K562 (cell line): ENCODE results near the gene ASB6. TPM values are rescaled to one million over a fixed set of nuclear protein-coding genes. Genes with fewer than 3 reads are reported as not detected.
A peak's percentile ranks its signal among the peaks of the same experiment; 100 is the strongest.

ENCODE experiments used
- ATAC-seq: fragments of 200-7000 bp; cut with Tn5 transposase; 3 replicates; pipeline ENCODE4 v1.9.1; 2020; ENCODE audit warnings: moderate library complexity
- BruUV-seq: library from RNA; stranded (reverse); fragments of 400-500 nt; replicated peaks from 2 replicates; lab custom pipeline; 2021; lab: Mats Ljungman, UMichigan
- CTCF ChIA-PET: fragments of 300-600 bp; formaldehyde crosslinking; extraction: SDS; loops from one replicate; lab custom pipeline; 2021; ENCODE audit warnings: low intra/inter-chr PET ratio; lab: Yijun Ruan, JAX
- POLR2A ChIA-PET: fragments of 300-600, 350-650 bp; sonication (Branson Sonifier 250); formaldehyde crosslinking; extraction: SDS; loops from one replicate; lab custom pipeline; 2021; ENCODE audit warnings: antibody characterized with exemption, inconsistent platforms; lab: Yijun Ruan, JAX
- DNase-seq, 4 experiments: peaks; one replicate each; pipeline versions ENCODE4 v3.0.0 to v3.0.0-alpha.2; 2011 to 2018; ENCODE audit warnings: low spot score in 3 of 4, mixed read lengths in 3 of 4; ENCODE audit errors: extremely low read depth in 1 of 4
- FAIRE-seq: peaks from 2 replicates; lab custom pipeline; 2011; peaks lifted over from hg19 to GRCh38; lab: Jason Lieb, UNC
- H2AFZ ChIP-seq: 2 replicates; pipeline ENCODE4 v1.6.0; 2011; ENCODE audit warnings: low read depth, low read length, control low read depth, inconsistent platforms
- H3K27ac ChIP-seq: fragments of 200-600 bp; 3 replicates; pipeline ENCODE4 v1.8.0; 2011; ENCODE audit warnings: low read depth, mild to moderate bottlenecking, control low read depth, inconsistent platforms, low read length, moderate library complexity, mixed read lengths; ENCODE audit errors: extremely low read depth
- H3K27me3 ChIP-seq, 2 experiments: fragments of 300-600 bp in 1 of 2; 2 replicates in 1 of 2; 3 replicates in 1 of 2; pipeline versions ENCODE4 v1.6.0 to v1.8.0; 2011; ENCODE audit warnings: inconsistent platforms in 2 of 2, low read length in 2 of 2, mild to moderate bottlenecking in 1 of 2, mixed read lengths in 1 of 2, moderate library complexity in 1 of 2; ENCODE audit not compliant: control insufficient read depth in 2 of 2, insufficient read depth in 2 of 2
- H3K36me3 ChIP-seq: fragments of 300-600 bp; 3 replicates; pipeline ENCODE4 v1.8.0; 2011; ENCODE audit warnings: mild to moderate bottlenecking, low read length, inconsistent platforms; ENCODE audit not compliant: control insufficient read depth, insufficient read depth
- H3K4me1 ChIP-seq, 2 experiments: fragments of 200-600 bp in 1 of 2; replicated peaks in 1 of 2; 2 replicates in 1 of 2; 3 replicates in 1 of 2; pipeline versions ENCODE4 v1.5.1 to v1.8.0; 2011; ENCODE audit warnings: inconsistent platforms in 2 of 2, low read length in 2 of 2, mild to moderate bottlenecking in 1 of 2, mixed read lengths in 1 of 2, moderate library complexity in 1 of 2; ENCODE audit not compliant: control insufficient read depth in 2 of 2, insufficient read depth in 2 of 2
- H3K4me2 ChIP-seq: 2 replicates; pipeline ENCODE4 v1.6.1; 2011; ENCODE audit warnings: low read length, control low read depth, inconsistent platforms, mixed read lengths; ENCODE audit not compliant: insufficient read depth
- H3K4me3 ChIP-seq: fragments of 200-600 bp; sonication (generic), shearing (Covaris generic); 2 replicates; pipeline ENCODE4 v1.5.1; 2016; ENCODE audit warnings: control low read depth, inconsistent platforms
- H3K79me2 ChIP-seq: fragments of 200-600 bp; 3 replicates; pipeline ENCODE4 v1.8.0; 2011; ENCODE audit warnings: low read length, inconsistent platforms; ENCODE audit not compliant: control insufficient read depth, insufficient read depth
- H3K9ac ChIP-seq, 2 experiments: 2 replicates each; pipeline versions ENCODE4 v1.6.0 to v1.6.1; 2011; ENCODE audit warnings: low read depth in 2 of 2, low read length in 2 of 2, control low read depth in 1 of 2, inconsistent platforms in 1 of 2, mild to moderate bottlenecking in 1 of 2, mixed read lengths in 1 of 2; ENCODE audit not compliant: insufficient read depth in 1 of 2
- H3K9me1 ChIP-seq: one replicate; pipeline ENCODE4 v1.6.0; 2011; ENCODE audit warnings: inconsistent platforms, mild to moderate bottlenecking, low read length, moderate library complexity; ENCODE audit not compliant: control insufficient read depth, insufficient read depth
- H3K9me3 ChIP-seq: replicated peaks from 2 replicates; pipeline ENCODE4 v1.5.1; 2011; ENCODE audit warnings: low read depth, low read length, inconsistent platforms; ENCODE audit not compliant: control insufficient read depth, insufficient read depth
- H4K20me1 ChIP-seq: replicated peaks from 2 replicates; pipeline ENCODE4 v1.6.1; 2011; ENCODE audit warnings: low read length, inconsistent platforms, mixed read lengths; ENCODE audit not compliant: control insufficient read depth, insufficient read depth
- KAT8 ChIP-seq: fragments of 450-650 bp; IDR thresholded peaks from 2 replicates; pipeline ENCODE4 v1.6.1; 2016; ENCODE audit warnings: low read depth, mild to moderate bottlenecking
- RBM22 ChIP-seq: fragments of 200-400 bp; formaldehyde crosslinking; IDR thresholded peaks from 2 replicates; pipeline ENCODE4 v1.6.1; 2018; ENCODE audit warnings: low read length, low read depth; ENCODE audit not compliant: poor library complexity, severe bottlenecking
- TOE1 ChIP-seq, 2 experiments: fragments of 450-650 bp in 1 of 2; sonication (generic) in 1 of 2; formaldehyde crosslinking in 1 of 2; IDR thresholded peaks; 2 replicates each; pipeline versions ENCODE4 v1.7.1 to v1.8.0; 2016 to 2022; ENCODE audit warnings: borderline replicate concordance in 2 of 2, mild to moderate bottlenecking in 2 of 2, antibody characterized with exemption in 1 of 2, inconsistent platforms in 1 of 2, low read depth in 1 of 2, missing genetic modification reagents in 1 of 2, moderate library complexity in 1 of 2
- WGBS: fragments of 100-300 bp; shearing (Covaris generic); methylation state at CpG from one replicate; pipeline ENCODE4 v1.1.6; 2016; ENCODE audit warnings: low coverage, mixed read lengths; ENCODE audit not compliant: insufficient coverage; ENCODE audit errors: missing lambda C conversion rate; 5-methylcytosine and 5-hydroxymethylcytosine counted together
- in situ Hi-C: fragments of 300-500 bp; cut with MboI; formaldehyde crosslinking; loops from 4 replicates; pipeline ENCODE4 v1.15.0; 2018; ENCODE audit warnings: inconsistent platforms, mixed read lengths
- intact Hi-C: fragments of 100-400 bp; cut with micrococcal nuclease; formaldehyde crosslinking; loops from 2 replicates; pipeline ENCODE4 v1.14.2; 2022
- polyA plus RNA-seq, 8 experiments: library from polyadenylated mRNA; depleted of rRNA in 4 of 8; stranded (reverse) in 5 of 8; unstranded in 3 of 8; fragments of >200 nt; fragmentation: Nextera tagmentation in 2 of 8; fragmentation: Illumina TruSeq in 1 of 8; extraction: Ambion mirVana in 2 of 8; extraction: Trizol in 1 of 8; gene quantifications; 2 replicates each; pipeline versions ENCODE4 v1.2.1 to v1.2.3, GENCODE V29; 2011 to 2014; ENCODE audit warnings: inconsistent platforms in 1 of 8, missing spikeins in 1 of 8
- total RNA-seq, 7 experiments: library from RNA; depleted of rRNA in 6 of 7; stranded (reverse); fragments of >200 nt in 6 of 7; fragmentation: Illumina TruSeq in 2 of 7; extraction: Trizol in 2 of 7; gene quantifications; 2 replicates each; pipeline versions ENCODE4 v1.2.1 to v1.2.3, GENCODE V29; 2011 to 2021; ENCODE audit warnings: low replicate concordance in 1 of 7

Gene ASB6
- total and polyA plus RNA-seq, 9 of the 15 experiments (the other 6 are each of a cell fraction or from before 2014, with no cell fraction given) = 0.92 to 17.8 (median 11.3) TPM

DNA sequence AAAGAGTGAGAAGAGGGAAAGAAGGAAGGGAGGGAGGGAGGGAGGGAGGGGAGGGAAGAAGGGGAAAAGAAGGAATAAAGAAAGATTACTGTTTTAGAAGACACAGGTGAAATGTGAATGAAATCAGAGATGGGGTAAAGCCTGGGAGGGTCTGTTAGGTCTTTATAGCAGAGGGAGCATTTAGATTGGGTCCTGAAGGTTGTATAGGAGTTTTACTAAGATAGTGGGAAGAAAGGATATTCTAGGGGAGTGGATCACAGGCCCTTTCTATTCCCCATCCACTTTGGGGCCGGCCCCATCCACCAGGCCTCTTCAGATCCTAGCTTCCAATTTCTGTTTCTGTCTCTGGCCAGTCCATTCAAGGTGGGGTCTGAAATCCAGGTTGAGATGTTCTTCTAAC is 56.6 kb downstream of the ASB6 start:
- in situ Hi-C loops (no loop called here), intact Hi-C loops (loop anchor here (5.0 kb wide), 1 partner anchor 98 kb away; no protein-coding TSS in a partner anchor)
- TF ChIP-seq KAT8 = no peak
- TF ChIP-seq TOE1 (IDR thresholded peaks at IDR 0.05; ENCODE audit: borderline replicate concordance) = no peak
- TF ChIP-seq TOE1 (CRISPR knock-in tag; IDR thresholded peaks at IDR 0.05; ENCODE audit: borderline replicate concordance, low read depth) = no peak
- no peak for TF ChIP-seq RBM22

More for the DNA sequence above, 56.6 kb downstream of the ASB6 start:
- H3K9me1 ChIP-seq = no peaks in the 10 kb centered on the region
- 100% methylated on average over 1 of the region's 1 CpG for WGBS
- H4K20me1 ChIP-seq = no peaks in the 10 kb centered on the region
- H3K27ac ChIP-seq = no peak overlapping the region
- no peak for FAIRE-seq
- no peak overlapping the region for H3K9ac ChIP-seq
- ChIA-PET CTCF (no interaction called here), POLR2A (interaction anchor here (0.6 to 2.8 kb wide), 5 partner anchors 10 to 77 kb away, joined by 3 to 13 read pairs (median 3); no protein-coding TSS in a partner anchor)
- peak overlapping the region; percentile 59; the same call in 1 of the 2 replicates for H2AFZ ChIP-seq
- no peaks in the 10 kb centered on the region for H3K79me2 ChIP-seq
- H3K27me3 ChIP-seq = no peaks in the 10 kb centered on the region
- H3K4me2 ChIP-seq = no peak overlapping the region
- ATAC-seq = no peak
- peaks cover 26 to 35% of the 10 kb centered on the region in 2 experiments for H3K4me1 ChIP-seq
- no peak overlapping the region for H3K4me3 ChIP-seq
- DNase-seq = no peak
- BruUV-seq = no TSS peak
- H3K36me3 ChIP-seq = no peaks in the 10 kb centered on the region
- no peaks in the 10 kb centered on the region for H3K9me3 ChIP-seq

Other genes with a start within 250 kb of the ASB6 start
Only the 7 nearest of the 8 such genes appear.
- 0.12 TPM in 1 of 2 replicates, not detected in the other for gene C9orf50, start 21.1 kb downstream of the ASB6 start, total RNA-seq (2014; rRNA removed)
- gene C9orf50, start 21.1 kb downstream of the ASB6 start, total RNA-seq (2014; rRNA removed; fragmentation: Illumina TruSeq; extraction: Trizol) = not detected in 2 replicates
- not detected in 2 replicates for gene C9orf50, start 21.1 kb downstream of the ASB6 start, total RNA-seq (2015; rRNA removed; fragmentation: Illumina TruSeq; extraction: Trizol)
- gene C9orf50, start 21.1 kb downstream of the ASB6 start, total RNA-seq (2021) = not detected in 2 replicates
- gene C9orf50, start 21.1 kb downstream of the ASB6 start, polyA plus RNA-seq (2011; rRNA removed) = not detected in 2 replicates
- not detected in 2 replicates for gene C9orf50, start 21.1 kb downstream of the ASB6 start, polyA plus RNA-seq (2014; fragmentation: Illumina TruSeq; extraction: Trizol)
- not detected for gene C9orf50, start 21.1 kb downstream of the ASB6 start, polyA plus RNA-seq (2014; fragmentation: Nextera tagmentation; extraction: Ambion mirVana)
- gene C9orf50, start 21.1 kb downstream of the ASB6 start, polyA plus RNA-seq (2014; rRNA removed) = not detected in 2 replicates
- 116 and 120 TPM in 2 replicates for gene NTMT1, start 16.0 kb downstream of the ASB6 start, total RNA-seq (2014; rRNA removed)
- 49.6 and 59.2 TPM in 2 replicates for gene NTMT1, start 16.0 kb downstream of the ASB6 start, total RNA-seq (2014; rRNA removed; fragmentation: Illumina TruSeq; extraction: Trizol)
- gene NTMT1, start 16.0 kb downstream of the ASB6 start, total RNA-seq (2015; rRNA removed; fragmentation: Illumina TruSeq; extraction: Trizol) = 74.3 and 78.1 TPM in 2 replicates
- 108 and 110 TPM in 2 replicates for gene NTMT1, start 16.0 kb downstream of the ASB6 start, total RNA-seq (2021)
- 74.7 and 79.2 TPM in 2 replicates for gene NTMT1, start 16.0 kb downstream of the ASB6 start, polyA plus RNA-seq (2011; rRNA removed)
- 80.6 and 113 TPM in 2 replicates for gene NTMT1, start 16.0 kb downstream of the ASB6 start, polyA plus RNA-seq (2014; fragmentation: Illumina TruSeq; extraction: Trizol)
- gene NTMT1, start 16.0 kb downstream of the ASB6 start, polyA plus RNA-seq (2014; fragmentation: Nextera tagmentation; extraction: Ambion mirVana) = 10 to 100 TPM; 42.1 to 67.0 TPM
- gene NTMT1, start 16.0 kb downstream of the ASB6 start, polyA plus RNA-seq (2014; rRNA removed) = 111 and 121 TPM in 2 replicates
- not detected in 2 replicates for gene PRRX2, start 23.5 kb upstream of the ASB6 start, total RNA-seq (2014; rRNA removed)
- not detected in 2 replicates for gene PRRX2, start 23.5 kb upstream of the ASB6 start, total RNA-seq (2014; rRNA removed; fragmentation: Illumina TruSeq; extraction: Trizol)
- not detected in 2 replicates for gene PRRX2, start 23.5 kb upstream of the ASB6 start, total RNA-seq (2015; rRNA removed; fragmentation: Illumina TruSeq; extraction: Trizol)
- not detected in 2 replicates for gene PRRX2, start 23.5 kb upstream of the ASB6 start, total RNA-seq (2021)
- gene PRRX2, start 23.5 kb upstream of the ASB6 start, polyA plus RNA-seq (2011; rRNA removed) = not detected in 2 replicates
- not detected in 2 replicates for gene PRRX2, start 23.5 kb upstream of the ASB6 start, polyA plus RNA-seq (2014; fragmentation: Illumina TruSeq; extraction: Trizol)
- not detected for gene PRRX2, start 23.5 kb upstream of the ASB6 start, polyA plus RNA-seq (2014; fragmentation: Nextera tagmentation; extraction: Ambion mirVana)
- gene PRRX2, start 23.5 kb upstream of the ASB6 start, polyA plus RNA-seq (2014; rRNA removed) = 0.21 TPM in 1 of 2 replicates, not detected in the other
- 0.08 TPM in 1 of 2 replicates, not detected in the other for gene PTGES, start 110.9 kb upstream of the ASB6 start, total RNA-seq (2014; rRNA removed)
- gene PTGES, start 110.9 kb upstream of the ASB6 start, total RNA-seq (2014; rRNA removed; fragmentation: Illumina TruSeq; extraction: Trizol) = not detected in 2 replicates
- gene PTGES, start 110.9 kb upstream of the ASB6 start, total RNA-seq (2015; rRNA removed; fragmentation: Illumina TruSeq; extraction: Trizol) = not detected in 2 replicates
- not detected in 2 replicates for gene PTGES, start 110.9 kb upstream of the ASB6 start, total RNA-seq (2021)
- 0.05 and 0.13 TPM in 2 replicates for gene PTGES, start 110.9 kb upstream of the ASB6 start, polyA plus RNA-seq (2011; rRNA removed)
- 0.11 TPM in 1 of 2 replicates, not detected in the other for gene PTGES, start 110.9 kb upstream of the ASB6 start, polyA plus RNA-seq (2014; fragmentation: Illumina TruSeq; extraction: Trizol)
- gene PTGES, start 110.9 kb upstream of the ASB6 start, polyA plus RNA-seq (2014; fragmentation: Nextera tagmentation; extraction: Ambion mirVana) = not detected
- not detected in 2 replicates for gene PTGES, start 110.9 kb upstream of the ASB6 start, polyA plus RNA-seq (2014; rRNA removed)
- 21.5 and 24.5 TPM in 2 replicates for gene TOR1B, start 161.0 kb upstream of the ASB6 start, total RNA-seq (2014; rRNA removed)
- gene TOR1B, start 161.0 kb upstream of the ASB6 start, total RNA-seq (2014; rRNA removed; fragmentation: Illumina TruSeq; extraction: Trizol) = 23.4 and 23.9 TPM in 2 replicates
- gene TOR1B, start 161.0 kb upstream of the ASB6 start, total RNA-seq (2015; rRNA removed; fragmentation: Illumina TruSeq; extraction: Trizol) = 23.7 and 25.4 TPM in 2 replicates
- 28.6 and 28.7 TPM in 2 replicates for gene TOR1B, start 161.0 kb upstream of the ASB6 start, total RNA-seq (2021)
- 28.9 and 36.5 TPM in 2 replicates for gene TOR1B, start 161.0 kb upstream of the ASB6 start, polyA plus RNA-seq (2011; rRNA removed)
- gene TOR1B, start 161.0 kb upstream of the ASB6 start, polyA plus RNA-seq (2014; fragmentation: Illumina TruSeq; extraction: Trizol) = 24.6 and 27.0 TPM in 2 replicates
- 1 to 10 TPM; 4.2 to 6.9 TPM for gene TOR1B, start 161.0 kb upstream of the ASB6 start, polyA plus RNA-seq (2014; fragmentation: Nextera tagmentation; extraction: Ambion mirVana)
- 28.1 and 29.2 TPM in 2 replicates for gene TOR1B, start 161.0 kb upstream of the ASB6 start, polyA plus RNA-seq (2014; rRNA removed)
- 44.4 and 46.0 TPM in 2 replicates for gene TOR1A, start 182.0 kb upstream of the ASB6 start, total RNA-seq (2014; rRNA removed)
- 39.9 and 45.9 TPM in 2 replicates for gene TOR1A, start 182.0 kb upstream of the ASB6 start, total RNA-seq (2014; rRNA removed; fragmentation: Illumina TruSeq; extraction: Trizol)
- gene TOR1A, start 182.0 kb upstream of the ASB6 start, total RNA-seq (2015; rRNA removed; fragmentation: Illumina TruSeq; extraction: Trizol) = 54.3 and 55.5 TPM in 2 replicates
- 49.5 and 51.3 TPM in 2 replicates for gene TOR1A, start 182.0 kb upstream of the ASB6 start, total RNA-seq (2021)
- gene TOR1A, start 182.0 kb upstream of the ASB6 start, polyA plus RNA-seq (2011; rRNA removed) = 74.8 and 85.8 TPM in 2 replicates
- 68.9 and 74.0 TPM in 2 replicates for gene TOR1A, start 182.0 kb upstream of the ASB6 start, polyA plus RNA-seq (2014; fragmentation: Illumina TruSeq; extraction: Trizol)
- 1 to 10 TPM; 4.5 to 9.9 TPM for gene TOR1A, start 182.0 kb upstream of the ASB6 start, polyA plus RNA-seq (2014; fragmentation: Nextera tagmentation; extraction: Ambion mirVana)
- gene TOR1A, start 182.0 kb upstream of the ASB6 start, polyA plus RNA-seq (2014; rRNA removed) = 67.9 and 74.7 TPM in 2 replicates
- 196 and 199 TPM in 2 replicates for gene C9orf78, start 193.1 kb upstream of the ASB6 start, total RNA-seq (2014; rRNA removed)
- gene C9orf78, start 193.1 kb upstream of the ASB6 start, total RNA-seq (2014; rRNA removed; fragmentation: Illumina TruSeq; extraction: Trizol) = 199 and 240 TPM in 2 replicates
- gene C9orf78, start 193.1 kb upstream of the ASB6 start, total RNA-seq (2015; rRNA removed; fragmentation: Illumina TruSeq; extraction: Trizol) = 220 and 223 TPM in 2 replicates
- 89.0 and 94.6 TPM in 2 replicates for gene C9orf78, start 193.1 kb upstream of the ASB6 start, total RNA-seq (2021)
- gene C9orf78, start 193.1 kb upstream of the ASB6 start, polyA plus RNA-seq (2011; rRNA removed) = 109 and 202 TPM in 2 replicates
- 210 and 222 TPM in 2 replicates for gene C9orf78, start 193.1 kb upstream of the ASB6 start, polyA plus RNA-seq (2014; fragmentation: Illumina TruSeq; extraction: Trizol)
- 100 to 1,000 TPM; 132 to 266 TPM for gene C9orf78, start 193.1 kb upstream of the ASB6 start, polyA plus RNA-seq (2014; fragmentation: Nextera tagmentation; extraction: Ambion mirVana)
- gene C9orf78, start 193.1 kb upstream of the ASB6 start, polyA plus RNA-seq (2014; rRNA removed) = 228 and 240 TPM in 2 replicates